GM12872 (cell line): ENCODE data around the gene DCUN1D5.

ENCODE experiments used
- CTCF ChIP-seq: IDR thresholded peaks from 3 replicates; pipeline ENCODE4 v1.5.1; 2011; ENCODE audit warnings: low read depth, mild to moderate bottlenecking, low read length, moderate library complexity; ENCODE audit not compliant: insufficient read depth

Gene DCUN1D5

GRCh38 chr11:103108933-103109817 is 17.2 kb upstream of the DCUN1D5 start, which contains the start of gene DYNC2H1:
DYNC2H1 (plus strand) TSS chr11:103109426; CDS start chr11:103109575, 149 bp downstream.
- TF ChIP-seq CTCF: peak; percentile 58

- no peak for TF ChIP-seq CTCF
Measured at GRCh38 chr11:103097279-103097678, 5.3 kb upstream of the DCUN1D5 start.

GRCh38 chr11:103091064-103091800 is 728 bp downstream of the DCUN1D5 start:
- TF ChIP-seq CTCF: no peak

- TF ChIP-seq CTCF: no peak
Measured at GRCh38 chr11:103086461-103086860, 5.5 kb downstream of the DCUN1D5 start.

GRCh38 chr11:103085758-103086365 is 6.1 kb downstream of the DCUN1D5 start:
- no peak for TF ChIP-seq CTCF

- TF ChIP-seq CTCF: no peak
Measured at GRCh38 chr11:103079833-103080232, 12.1 kb downstream of the DCUN1D5 start.

- TF ChIP-seq CTCF: no peak
Measured at GRCh38 chr11:103078710-103079109, 13.2 kb downstream of the DCUN1D5 start.
